ENCODE results near the gene SLC7A9. TPM values are rescaled to one million over a fixed set of nuclear protein-coding genes. Genes with fewer than 3 reads are reported as not detected.

SLC7A9 gene
- polyA plus RNA-seq, 3 donors: 0.13 TPM; not detected in 2

DNA sequence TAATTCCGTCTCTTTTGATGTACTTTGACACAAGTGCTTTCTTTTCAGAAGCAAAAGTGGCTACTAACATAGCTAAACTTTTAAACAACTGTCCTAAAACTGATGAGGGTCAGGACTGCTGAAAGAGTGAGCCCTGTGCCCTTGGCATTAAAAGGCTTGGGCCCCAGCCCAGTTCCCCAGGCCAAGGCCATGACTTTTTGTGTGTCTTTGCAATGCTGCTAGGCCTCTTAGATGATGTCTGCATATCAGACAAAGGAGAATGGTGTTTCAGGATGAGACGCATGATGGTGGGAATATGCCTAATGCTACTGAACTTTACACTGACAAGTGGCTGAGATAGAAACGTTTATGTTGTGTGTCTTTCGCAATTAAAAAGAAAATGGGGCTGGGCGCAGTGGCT, 38.0 kb downstream of the SLC7A9 start:
- Histone ChIP-seq H3K36me3 (replicated peaks in 1 of 2; ENCODE audit: control insufficient read depth in 1 of 2, insufficient read depth in 2 of 2, low read length in 2 of 2) (no peaks in the 10 kb centered on the region), H3K27ac (ENCODE audit: low read depth in 1 of 2, low read length in 2 of 2) (no peak overlapping the region), H3K79me2 (ENCODE audit: insufficient read depth, low read length) (no peaks in the 10 kb centered on the region), H3K27me3 (ENCODE audit: control insufficient read depth in 2 of 2, insufficient read depth in 2 of 2, low read length in 2 of 2) (no peaks in the 10 kb centered on the region), H3K9ac (ENCODE audit: insufficient read depth, low read length, poor library complexity, severe bottlenecking) (no peak overlapping the region), H3K4me1 (ENCODE audit: control insufficient read depth in 1 of 2, insufficient read depth in 2 of 2, low read length in 2 of 2) (no peaks in the 10 kb centered on the region), H2AFZ (ENCODE audit: insufficient read depth, low read depth, low read length, poor library complexity, severe bottlenecking) (no peak overlapping the region), H3K9me3 (replicated peaks in 1 of 2; ENCODE audit: control insufficient read depth in 1 of 2, insufficient read depth in 1 of 2, low read length in 2 of 2) (no peaks in the 10 kb centered on the region), H3K4me3 (replicated peaks in 1 of 3; ENCODE audit: low read depth in 2 of 3, low read length in 3 of 3) (no peak overlapping the region), H4K20me1 (ENCODE audit: insufficient read depth, low read length) (no peaks in the 10 kb centered on the region), H3K4me2 (replicated peaks; ENCODE audit: extremely low read depth, low read length, poor library complexity, severe bottlenecking) (no peak overlapping the region)
- Mint-ChIP-seq H3K4me3 (no peak overlapping the region), H3K9me3 (peaks cover 0 to 8% (median 2%) of the 10 kb centered on the region in 7 donors), H3K36me3 (no peaks in the 10 kb centered on the region), H3K27me3 (ENCODE audit: low read depth in 3 of 3) (peaks cover 0 to 6% (median 2%) of the 10 kb centered on the region in 3 donors), H3K4me1 (no peaks in the 10 kb centered on the region), H3K27ac (peak overlapping the region in 1 of 7 donors; percentile 66)
- TF ChIP-seq CTCF (IDR thresholded peaks at IDR 0.05): no peak
- intact Hi-C loops (cut with micrococcal nuclease): no loop called here
- DNase-seq: no peak
- 90% methylated on average over 4 of the region's 5 CpGs for WGBS (ENCODE audit: insufficient coverage)

GRCh38 chr19:32830231-32831014, 39.1 kb downstream of the SLC7A9 start:
- Mint-ChIP-seq H3K27ac (no peak overlapping the region), H3K4me3 (no peak overlapping the region), H3K36me3 (no peaks in the 10 kb centered on the region), H3K9me3 (peaks cover 0 to 8% (median 2%) of the 10 kb centered on the region in 7 donors), H3K4me1 (no peaks in the 10 kb centered on the region), H3K27me3 (ENCODE audit: low read depth in 3 of 3) (peaks cover 0 to 6% (median 2%) of the 10 kb centered on the region in 3 donors)
- Histone ChIP-seq H3K36me3 (replicated peaks in 1 of 2; ENCODE audit: control insufficient read depth in 1 of 2, insufficient read depth in 2 of 2, low read length in 2 of 2) (no peaks in the 10 kb centered on the region), H3K4me1 (ENCODE audit: control insufficient read depth in 1 of 2, insufficient read depth in 2 of 2, low read length in 2 of 2) (no peaks in the 10 kb centered on the region), H3K27me3 (ENCODE audit: control insufficient read depth in 2 of 2, insufficient read depth in 2 of 2, low read length in 2 of 2) (no peaks in the 10 kb centered on the region), H4K20me1 (ENCODE audit: insufficient read depth, low read length) (no peaks in the 10 kb centered on the region), H3K4me3 (replicated peaks in 1 of 3; ENCODE audit: low read depth in 2 of 3, low read length in 3 of 3) (no peak overlapping the region), H3K9me3 (replicated peaks in 1 of 2; ENCODE audit: control insufficient read depth in 1 of 2, insufficient read depth in 1 of 2, low read length in 2 of 2) (no peaks in the 10 kb centered on the region), H3K79me2 (ENCODE audit: insufficient read depth, low read length) (no peaks in the 10 kb centered on the region), H3K4me2 (replicated peaks; ENCODE audit: extremely low read depth, low read length, poor library complexity, severe bottlenecking) (no peak overlapping the region), H3K27ac (ENCODE audit: low read depth in 1 of 2, low read length in 2 of 2) (no peak overlapping the region), H3K9ac (ENCODE audit: insufficient read depth, low read length, poor library complexity, severe bottlenecking) (no peak overlapping the region), H2AFZ (ENCODE audit: insufficient read depth, low read depth, low read length, poor library complexity, severe bottlenecking) (no peak overlapping the region)
- no peak for TF ChIP-seq CTCF (IDR thresholded peaks at IDR 0.05)
- intact Hi-C loops (cut with micrococcal nuclease): no loop called here
- DNase-seq: no peak
- WGBS (ENCODE audit: insufficient coverage): 74% methylated on average over 5 of the region's 8 CpGs

All from CD14-positive monocyte (primary cell).